ENCODE data around the gene ECI1. TPM values are rescaled to one million over a fixed set of nuclear protein-coding genes. Genes with fewer than 3 reads are reported as not detected.

Gene ECI1
- total RNA-seq = 58.9 and 66.1 TPM in 2 replicates

GRCh38 chr16:2251296-2252111 is at the start of gene ECI1:
ECI1 (minus strand) TSS chr16:2251587; CDS start chr16:2251566, 21 bp downstream.

GRCh38 chr16:2267913-2268666 is 16.7 kb upstream of the ECI1 start, which contains the start of gene RNPS1:
RNPS1 (minus strand) TSS chr16:2268126; CDS start chr16:2264643, 3,483 bp downstream.

DNA sequence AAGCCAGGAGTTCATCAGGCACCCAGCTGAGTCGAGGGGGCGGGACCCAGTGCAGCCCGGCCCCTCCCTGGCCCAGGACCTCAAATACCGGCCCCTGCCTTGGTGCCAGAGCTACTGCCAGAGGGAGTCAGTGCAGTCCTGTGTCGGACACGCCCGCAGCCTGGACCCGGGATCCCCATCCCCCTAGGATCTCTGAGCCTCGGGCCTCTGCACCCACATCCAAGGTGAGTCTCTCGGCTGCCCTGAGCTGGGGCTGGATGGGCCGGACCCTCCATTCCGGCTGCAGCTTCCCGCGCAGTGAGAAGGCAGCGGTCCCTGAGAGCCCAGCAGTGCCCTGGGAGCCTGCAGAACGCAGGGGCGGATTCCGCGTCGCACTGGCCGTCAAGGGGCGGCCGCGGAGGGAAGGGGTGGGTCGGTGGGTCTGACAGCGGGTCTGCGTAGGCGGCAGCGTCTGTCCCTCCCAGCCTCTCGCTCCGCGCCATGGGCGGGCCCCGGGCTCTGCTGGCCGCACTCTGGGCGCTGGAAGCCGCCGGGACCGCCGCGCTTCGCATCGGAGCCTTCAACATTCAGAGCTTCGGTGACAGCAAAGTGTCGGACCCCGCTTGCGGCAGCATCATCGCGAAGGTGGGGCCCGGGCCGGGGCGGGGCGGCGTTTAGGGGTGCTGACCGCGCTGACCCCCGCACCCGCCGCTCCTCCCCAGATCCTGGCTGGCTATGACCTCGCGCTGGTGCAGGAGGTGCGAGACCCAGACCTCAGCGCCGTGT is 14.9 kb downstream of the ECI1 start, which contains the start of gene DNASE1L2:
Gene DNASE1L2, plus strand, starts transcription at position 108 of the 765 bp plus-strand sequence. Its CDS starts 373 bp downstream, at position 481.

DNA sequence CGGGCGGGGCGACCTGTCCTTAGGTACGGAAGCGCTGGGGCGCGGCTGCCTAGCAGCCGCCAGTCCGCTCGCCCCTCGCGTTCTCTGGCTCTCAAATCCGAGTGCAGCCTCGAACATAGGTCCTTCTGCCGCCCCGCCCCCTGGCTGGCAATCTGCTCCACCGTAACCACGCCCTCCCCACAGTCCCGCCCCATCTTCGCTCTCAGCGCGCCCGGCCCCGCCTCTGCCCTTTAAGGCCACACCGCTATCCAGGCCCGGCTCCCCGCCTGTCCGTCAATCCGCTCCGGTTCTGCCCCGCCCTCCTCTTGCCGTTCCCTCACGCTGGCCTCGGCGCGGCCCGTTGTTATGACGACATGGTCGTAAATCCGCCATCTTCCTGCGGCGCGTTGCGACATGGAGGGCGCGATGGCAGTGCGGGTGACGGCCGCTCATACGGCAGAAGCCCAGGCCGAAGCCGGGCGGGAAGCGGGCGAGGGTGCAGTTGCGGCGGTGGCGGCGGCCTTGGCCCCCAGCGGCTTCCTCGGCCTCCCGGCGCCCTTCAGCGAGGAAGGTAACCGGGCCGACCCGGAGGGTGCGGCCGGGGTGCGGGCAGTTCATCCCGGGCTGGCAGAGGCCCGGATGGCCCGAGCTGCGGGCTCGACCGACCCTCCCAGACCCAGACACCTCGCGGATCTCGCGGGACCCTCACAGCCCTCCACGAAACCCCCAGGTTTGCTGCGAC is 28.0 kb downstream of the ECI1 start, which contains the start of gene E4F1:
Gene E4F1, plus strand, starts transcription at position 371 of the 721 bp plus-strand sequence. Its CDS starts 23 bp downstream, at position 394.

DNA sequence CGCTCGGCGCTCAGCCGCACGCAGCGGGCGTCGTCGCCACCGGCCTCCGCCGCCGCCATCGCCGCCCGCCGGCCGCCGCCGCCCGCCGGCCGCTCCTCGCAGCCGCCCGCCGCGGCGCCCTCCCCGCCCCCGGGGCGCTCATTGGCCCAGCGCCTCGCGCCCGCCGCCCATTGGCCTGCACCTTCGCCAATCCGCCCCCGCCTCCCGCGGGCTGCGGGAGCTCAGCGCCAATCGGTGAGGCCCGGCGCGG is 36.7 kb downstream of the ECI1 start, which contains the start of gene PGP:
Gene PGP, minus strand, starts transcription at position 122 of the 250 bp plus-strand sequence. Its CDS starts 63 bp downstream, at position 59.

DNA sequence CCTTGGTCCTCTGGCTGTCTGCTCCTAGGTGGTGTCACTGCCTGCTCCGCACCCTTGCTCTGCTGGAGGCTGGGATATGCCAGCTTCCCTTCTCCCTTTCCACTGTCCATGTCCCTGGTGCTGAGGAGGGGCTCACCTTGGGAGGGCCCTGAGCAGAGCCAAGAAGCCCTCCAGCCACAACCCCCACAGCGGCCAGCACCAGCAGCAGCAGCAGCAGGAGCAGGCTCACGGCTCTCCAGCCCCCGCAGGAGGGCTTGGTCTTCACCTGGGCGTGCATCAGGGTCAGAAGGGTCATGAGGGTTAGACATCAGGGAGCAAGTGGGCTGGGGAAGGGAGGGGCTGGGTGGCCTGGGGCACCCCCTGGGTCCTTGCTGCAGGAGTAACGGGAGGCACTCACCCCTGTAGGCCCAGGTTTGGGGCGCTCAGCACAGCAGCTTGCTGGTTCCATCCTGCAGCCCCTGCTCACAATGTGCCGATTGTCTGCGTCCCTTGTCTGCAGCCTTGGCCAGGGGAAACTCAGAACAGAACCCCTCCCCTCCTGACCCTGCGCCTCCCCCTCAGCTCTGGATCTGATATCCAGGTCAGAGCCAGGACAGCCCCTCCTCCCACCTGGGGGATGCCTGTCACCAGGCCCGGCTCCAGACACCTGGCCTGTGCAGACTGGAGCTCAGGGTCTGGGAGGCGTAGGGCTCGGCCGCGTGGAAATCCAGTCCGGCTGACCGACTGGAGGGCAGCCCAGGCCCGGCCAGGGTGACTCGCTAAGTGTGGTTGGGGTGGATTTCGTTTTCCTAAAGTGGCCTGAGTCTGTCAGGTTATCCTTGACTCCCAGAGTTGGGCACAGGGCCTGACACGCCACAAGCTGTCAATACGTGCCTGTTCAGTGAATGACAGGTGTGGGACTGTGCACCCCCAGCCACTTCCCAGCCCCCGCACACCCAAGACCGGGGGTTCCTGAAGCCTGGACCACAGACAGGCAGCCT is 40.7 kb downstream of the ECI1 start, which contains the start of gene BRICD5:
Gene BRICD5, minus strand, starts transcription at position 478 of the 980 bp plus-strand sequence. Its CDS starts 30 bp downstream, at position 448.

GRCh38 chr16:2205104-2205966 is 46.1 kb downstream of the ECI1 start, which contains the start of gene MLST8:
MLST8 (plus strand) TSS chr16:2205454; CDS start chr16:2206086, 632 bp downstream.

DNA sequence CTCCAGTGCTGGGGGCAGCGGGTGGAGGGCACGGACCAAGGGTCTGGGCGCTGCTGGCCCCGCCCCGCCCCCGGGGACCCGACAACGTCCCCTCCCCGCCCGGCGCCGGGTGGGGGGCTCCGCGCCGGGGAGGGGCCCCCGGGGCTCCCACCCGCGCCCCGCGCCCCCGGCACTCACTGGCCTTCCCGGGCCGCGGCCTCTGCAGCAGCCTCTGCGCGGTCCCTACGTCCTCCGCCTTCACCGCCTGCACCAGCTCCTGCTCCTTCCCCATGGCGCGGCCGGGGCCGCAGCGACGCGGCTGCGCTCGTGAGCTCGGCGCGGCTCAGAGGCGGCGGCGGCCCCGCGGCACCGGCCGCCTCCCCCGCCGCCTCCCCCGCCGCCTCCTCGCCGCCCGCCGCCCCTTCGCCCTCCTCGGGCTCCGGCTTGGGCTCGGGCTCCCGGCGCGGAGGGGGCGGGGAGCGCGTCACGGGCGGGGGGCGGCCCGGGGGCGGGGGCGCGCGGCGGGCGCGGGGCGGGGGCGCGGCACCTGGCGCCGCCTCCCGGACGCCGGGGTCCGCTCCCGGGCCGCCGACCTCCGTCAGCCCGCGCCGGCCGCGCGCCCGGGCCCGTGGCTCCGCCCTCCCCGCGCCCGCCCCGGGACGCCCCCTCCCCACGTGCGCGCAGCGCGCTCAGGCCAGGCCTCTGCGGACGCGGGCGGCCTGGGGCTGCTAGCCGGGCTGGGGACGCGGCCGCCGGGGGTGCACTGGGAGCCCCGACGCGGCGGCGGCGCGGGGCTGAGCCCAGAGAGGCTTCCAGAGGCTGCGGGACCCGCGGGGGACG is 55.0 kb downstream of the ECI1 start, which contains the start of gene CASKIN1:
Gene CASKIN1, minus strand, starts transcription at position 444 of the 819 bp plus-strand sequence. Its CDS starts 173 bp downstream, at position 271.

Other genes with a start within 250 kb of the ECI1 start
- gene ZNF598, start 241.8 kb downstream of the ECI1 start, total RNA-seq = 62.8 and 87.5 TPM in 2 replicates
- gene NPW, start 231.8 kb downstream of the ECI1 start, total RNA-seq = 0.68 TPM in 1 of 2 replicates, not detected in the other
- 7.6 and 7.9 TPM in 2 replicates for gene NHERF2, start 224.7 kb downstream of the ECI1 start, total RNA-seq
- gene NTHL1, start 203.8 kb downstream of the ECI1 start, total RNA-seq = 23.2 and 40.5 TPM in 2 replicates
- 22.3 and 23.4 TPM in 2 replicates for gene TSC2, start 203.6 kb downstream of the ECI1 start, total RNA-seq
- gene PKD1, start 115.7 kb downstream of the ECI1 start, total RNA-seq = 44.1 and 44.7 TPM in 2 replicates
- gene RAB26, start 103.0 kb downstream of the ECI1 start, total RNA-seq = not detected in 2 replicates
- gene TRAF7, start 95.8 kb downstream of the ECI1 start, total RNA-seq = 70.1 and 85.1 TPM in 2 replicates
- under 0.01 and 0.16 TPM in 2 replicates for gene CASKIN1, start 55.0 kb downstream of the ECI1 start, total RNA-seq
- 94.2 and 110 TPM in 2 replicates for gene MLST8, start 46.1 kb downstream of the ECI1 start, total RNA-seq
- gene BRICD5, start 40.7 kb downstream of the ECI1 start, total RNA-seq = 0.55 and 2.0 TPM in 2 replicates
- gene PGP, start 36.7 kb downstream of the ECI1 start, total RNA-seq = 18.6 and 24.5 TPM in 2 replicates
- 24.7 and 29.4 TPM in 2 replicates for gene E4F1, start 28.0 kb downstream of the ECI1 start, total RNA-seq
- 0.78 TPM in 1 of 2 replicates, not detected in the other for gene DNASE1L2, start 15.1 kb downstream of the ECI1 start, total RNA-seq
- gene RNPS1, start 16.5 kb upstream of the ECI1 start, total RNA-seq = 162 and 206 TPM in 2 replicates
- gene ABCA3, start 89.1 kb upstream of the ECI1 start, total RNA-seq = 0.16 TPM in 1 of 2 replicates, not detected in the other
- gene CCNF, start 177.9 kb upstream of the ECI1 start, total RNA-seq = 10.7 and 35.5 TPM in 2 replicates
- gene TEDC2, start 208.5 kb upstream of the ECI1 start, total RNA-seq = 5.6 and 14.3 TPM in 2 replicates
- not detected in 2 replicates for gene NTN3, start 219.7 kb upstream of the ECI1 start, total RNA-seq
- gene TBC1D24, start 223.5 kb upstream of the ECI1 start, total RNA-seq = 4.1 and 4.9 TPM in 2 replicates